HG03571 (cell line): Measurements from ENCODE around the gene LMLN.
"Not testable (repeated sequence)": the region's sequence is repeated elsewhere in the genome, so short reads cannot be mapped to it uniquely, and the experiment has no call there.

Experiments used
- ATAC-seq: cut with Tn5 transposase; IDR thresholded peaks from one replicate; pipeline ENCODE4 v1.9.1; 2021; ENCODE audit not compliant: unreplicated experiment

The LMLN gene

GRCh38 chr3:198022604-198023003 lies 62.6 kb downstream of the LMLN start:
- ATAC-seq, result no peak

- no peak for ATAC-seq
Observed at GRCh38 chr3:198025644-198026043, 65.6 kb downstream of the LMLN start.

GRCh38 chr3:198026620-198027019 lies 66.6 kb downstream of the LMLN start:
- no peak for ATAC-seq

- no peak for ATAC-seq
Observed at GRCh38 chr3:198027045-198027798, 67.2 kb downstream of the LMLN start.

GRCh38 chr3:198027799-198028390 lies 67.9 kb downstream of the LMLN start:
- no peak for ATAC-seq

GRCh38 chr3:198028718-198029117 lies 68.7 kb downstream of the LMLN start:
- no peak for ATAC-seq

GRCh38 chr3:198030125-198030524 lies 70.1 kb downstream of the LMLN start:
- ATAC-seq, result no peak

- ATAC-seq, result no peak
Observed at GRCh38 chr3:198030726-198031125, 70.7 kb downstream of the LMLN start.

GRCh38 chr3:198032039-198032936 lies 72.3 kb downstream of the LMLN start:
- ATAC-seq, result no peak

- no peak for ATAC-seq
Observed at GRCh38 chr3:198043119-198043518, 83.1 kb downstream of the LMLN start.

- no peak for ATAC-seq
Observed at GRCh38 chr3:198046120-198046857, 86.3 kb downstream of the LMLN start.

GRCh38 chr3:198048445-198048844 lies 88.4 kb downstream of the LMLN start:
- no peak for ATAC-seq

- ATAC-seq, result no peak
Observed at GRCh38 chr3:198051836-198052235, 91.8 kb downstream of the LMLN start.

GRCh38 chr3:198053462-198053861 lies 93.4 kb downstream of the LMLN start:
- ATAC-seq, result not testable (repeated sequence)

GRCh38 chr3:198061119-198062067 lies 101.4 kb downstream of the LMLN start:
- no peak for ATAC-seq

GRCh38 chr3:198062068-198062465 lies 102.0 kb downstream of the LMLN start:
- no peak for ATAC-seq

GRCh38 chr3:198064420-198064819 lies 104.4 kb downstream of the LMLN start:
- no peak for ATAC-seq

- no peak for ATAC-seq
Observed at GRCh38 chr3:198065897-198066296, 105.9 kb downstream of the LMLN start.

GRCh38 chr3:198067416-198067815 lies 107.4 kb downstream of the LMLN start:
- ATAC-seq, result no peak

- ATAC-seq, result no peak
Observed at GRCh38 chr3:198070871-198071270, 110.9 kb downstream of the LMLN start.
